Activated CD4-positive, alpha-beta T cell treated with anti-CD3 and anti-CD28 coated beads, Interleukin-2, amount 50 U/mL, for 48 hours (primary cell): Measurements from ENCODE around the gene CD247.

ENCODE experiments used
- DNase-seq, 2 experiments: peaks; one replicate each; pipeline ENCODE4 v3.0.0-alpha.2; 2020

CD247 gene

DNA sequence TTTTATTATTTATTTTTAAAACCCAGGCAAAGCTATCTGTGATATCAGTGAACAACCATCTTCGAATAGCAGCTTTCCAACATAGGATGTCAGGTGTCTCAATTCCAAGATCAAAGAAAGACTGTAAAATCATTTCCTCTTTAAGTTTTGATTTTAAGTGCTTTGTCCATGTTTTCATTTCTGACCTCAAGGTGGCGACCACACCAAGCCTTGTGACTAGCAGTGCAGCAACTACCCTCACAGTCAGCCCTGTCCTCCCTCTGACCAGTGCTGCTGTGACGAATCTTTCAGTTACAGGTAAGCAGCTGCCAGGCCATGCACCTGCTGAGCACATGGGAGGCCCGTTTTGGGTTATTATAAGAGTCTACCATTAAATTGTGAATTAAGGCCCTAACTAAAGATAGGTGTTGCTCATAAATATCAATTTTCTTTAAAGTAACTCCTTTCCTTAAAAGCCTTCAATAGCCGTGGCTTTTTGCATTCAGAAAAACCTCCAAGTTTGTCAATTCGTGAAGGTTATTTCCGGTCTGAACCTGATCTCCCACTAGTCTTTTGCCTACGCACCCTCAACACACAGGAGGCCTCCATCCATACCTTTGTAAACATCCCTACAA lies 117.0 kb downstream of the CD247 start:
- peak; percentile 41 to 48 for DNase-seq

DNA sequence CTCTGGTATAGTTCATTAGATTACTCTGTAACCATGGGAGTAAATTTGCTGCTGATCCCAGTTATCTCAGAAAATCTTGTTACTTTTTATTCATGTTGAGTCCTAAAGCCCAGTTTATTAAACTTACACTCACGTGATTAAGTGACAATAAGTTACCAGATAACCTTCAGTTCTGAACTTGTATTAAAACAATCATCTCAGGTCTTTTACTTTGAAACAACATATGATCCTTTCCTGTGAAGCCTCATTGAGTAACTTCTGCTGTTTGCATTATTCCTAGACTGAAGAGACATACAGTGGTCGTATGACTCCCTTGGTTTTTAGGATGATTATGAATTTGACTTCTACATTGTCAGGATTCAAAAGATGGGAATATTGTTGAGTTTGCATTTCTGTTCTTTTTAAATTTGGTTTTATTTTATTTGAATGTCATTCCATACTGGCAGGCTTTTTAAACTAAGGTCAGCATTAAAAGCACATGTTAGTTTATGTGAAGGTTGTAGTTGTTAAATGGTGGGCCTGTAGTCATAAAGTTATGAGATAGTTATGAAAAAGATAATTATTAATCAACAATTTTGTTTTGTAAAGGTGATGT lies 117.9 kb downstream of the CD247 start:
- no peak for DNase-seq

DNA sequence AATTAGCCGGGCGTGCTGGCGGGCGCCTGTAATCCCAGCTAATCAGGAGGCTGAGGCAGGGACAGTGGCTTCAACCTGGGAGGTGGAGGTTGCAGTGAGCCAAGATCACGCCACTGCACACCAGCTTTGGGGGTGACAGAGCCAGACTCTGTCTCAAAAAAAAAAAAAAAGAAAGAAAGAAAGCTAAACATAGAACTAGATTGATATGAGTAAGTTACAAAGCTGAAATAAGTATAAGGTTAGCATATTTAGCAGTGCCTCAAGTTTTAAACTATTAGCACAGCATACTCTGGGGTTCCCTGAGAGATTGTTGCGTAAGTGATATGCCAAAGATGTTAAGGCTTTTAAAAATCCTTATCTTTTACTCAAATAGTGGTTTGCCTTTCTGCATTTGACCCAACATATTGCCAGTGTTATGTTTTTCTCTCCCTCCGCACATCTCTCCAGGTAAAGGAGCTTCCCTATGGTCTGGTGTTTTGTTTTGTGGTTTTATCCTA lies 126.1 kb downstream of the CD247 start:
- DNase-seq: no peak

DNA sequence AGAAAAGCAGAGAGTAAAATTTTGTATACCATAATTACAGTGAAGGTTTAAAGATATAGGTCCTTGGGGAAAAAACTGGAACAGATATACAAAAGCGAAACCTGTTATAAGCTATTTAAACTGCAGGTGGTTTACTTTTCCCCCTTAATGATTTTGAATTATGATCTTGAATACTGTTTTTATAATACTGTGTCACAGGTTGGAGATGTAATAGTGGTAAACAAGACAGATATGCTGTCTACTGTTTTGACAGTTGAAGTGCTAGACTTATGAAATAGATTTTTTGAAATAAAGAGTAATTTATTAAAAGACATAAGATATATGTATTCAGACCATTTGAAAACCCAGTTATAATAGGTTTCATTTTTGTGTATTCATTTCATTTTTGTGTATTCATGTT lies 129.4 kb downstream of the CD247 start:
- no peak for DNase-seq

DNA sequence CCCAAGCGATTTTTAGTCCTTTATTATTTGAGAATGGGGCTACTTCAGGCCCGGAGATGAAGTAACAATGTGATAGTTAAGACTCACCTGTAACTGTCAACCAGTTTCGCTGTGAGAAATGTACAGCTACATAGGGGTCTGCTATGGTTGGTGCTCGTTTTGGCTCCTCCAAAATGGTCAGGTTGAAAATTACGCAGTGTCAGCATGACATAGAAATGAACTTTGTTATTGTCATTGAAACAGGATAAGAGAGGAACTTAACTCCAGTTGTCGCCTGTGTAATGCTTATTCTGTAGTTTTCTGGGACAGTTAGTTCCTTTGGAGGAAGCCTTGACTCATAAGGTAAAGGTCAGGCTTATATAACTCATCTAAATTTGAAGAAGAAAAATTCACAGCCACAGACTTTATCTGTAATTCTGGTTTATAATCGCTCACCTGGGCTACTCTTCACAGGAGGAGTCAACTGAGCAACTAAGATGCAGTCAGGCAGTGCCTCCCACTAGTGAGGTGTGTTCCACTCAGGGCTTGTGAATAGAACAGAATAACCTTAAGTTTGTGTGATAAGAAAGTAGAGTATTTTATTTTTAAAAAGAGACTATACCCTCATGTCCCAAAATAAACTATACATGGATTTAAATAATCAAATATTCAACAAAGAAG lies 130.9 kb downstream of the CD247 start:
- no peak for DNase-seq
